GM21390 (cell line): ENCODE measurements around the gene ARHGAP45.

Experiments used
- ATAC-seq: cut with Tn5 transposase; IDR thresholded peaks from one replicate; pipeline ENCODE4 v1.9.1; 2021; ENCODE audit not compliant: unreplicated experiment

The ARHGAP45 gene

GRCh38 chr19:1039646-1040475, 27.1 kb upstream of the ARHGAP45 start, which contains the start of gene ABCA7:
TSS of gene ABCA7 (plus strand) at chr19:1040107. CDS start at chr19:1041362, 1,255 bp downstream.
- peak; percentile 61 for ATAC-seq

- ATAC-seq: peak; percentile 29
Observed at GRCh38 chr19:1040476-1041271, 26.3 kb upstream of the ARHGAP45 start.

DNA sequence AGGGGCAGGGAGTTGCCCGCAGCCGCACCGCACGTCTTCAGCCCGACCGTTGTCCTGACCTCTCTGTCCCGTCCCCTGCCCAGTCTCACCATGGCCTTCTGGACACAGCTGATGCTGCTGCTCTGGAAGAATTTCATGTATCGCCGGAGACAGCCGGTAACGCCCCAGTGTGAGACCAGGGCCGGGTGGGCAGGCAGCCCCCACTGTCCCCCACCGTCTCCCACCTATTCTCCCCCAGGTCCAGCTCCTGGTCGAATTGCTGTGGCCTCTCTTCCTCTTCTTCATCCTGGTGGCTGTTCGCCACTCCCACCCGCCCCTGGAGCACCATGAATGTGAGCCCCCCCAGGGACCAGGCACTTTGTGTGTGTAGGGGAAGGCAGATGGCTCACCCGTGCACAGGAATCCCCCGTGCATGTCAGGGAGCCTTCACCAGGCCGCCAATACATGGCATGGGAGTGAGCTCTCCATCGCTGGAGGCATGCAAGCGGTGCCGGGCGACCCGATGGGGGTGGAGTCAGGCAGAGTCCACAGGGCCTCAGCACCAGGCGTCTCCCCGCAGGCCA, 25.6 kb upstream of the ARHGAP45 start:
- ATAC-seq: no peak

DNA sequence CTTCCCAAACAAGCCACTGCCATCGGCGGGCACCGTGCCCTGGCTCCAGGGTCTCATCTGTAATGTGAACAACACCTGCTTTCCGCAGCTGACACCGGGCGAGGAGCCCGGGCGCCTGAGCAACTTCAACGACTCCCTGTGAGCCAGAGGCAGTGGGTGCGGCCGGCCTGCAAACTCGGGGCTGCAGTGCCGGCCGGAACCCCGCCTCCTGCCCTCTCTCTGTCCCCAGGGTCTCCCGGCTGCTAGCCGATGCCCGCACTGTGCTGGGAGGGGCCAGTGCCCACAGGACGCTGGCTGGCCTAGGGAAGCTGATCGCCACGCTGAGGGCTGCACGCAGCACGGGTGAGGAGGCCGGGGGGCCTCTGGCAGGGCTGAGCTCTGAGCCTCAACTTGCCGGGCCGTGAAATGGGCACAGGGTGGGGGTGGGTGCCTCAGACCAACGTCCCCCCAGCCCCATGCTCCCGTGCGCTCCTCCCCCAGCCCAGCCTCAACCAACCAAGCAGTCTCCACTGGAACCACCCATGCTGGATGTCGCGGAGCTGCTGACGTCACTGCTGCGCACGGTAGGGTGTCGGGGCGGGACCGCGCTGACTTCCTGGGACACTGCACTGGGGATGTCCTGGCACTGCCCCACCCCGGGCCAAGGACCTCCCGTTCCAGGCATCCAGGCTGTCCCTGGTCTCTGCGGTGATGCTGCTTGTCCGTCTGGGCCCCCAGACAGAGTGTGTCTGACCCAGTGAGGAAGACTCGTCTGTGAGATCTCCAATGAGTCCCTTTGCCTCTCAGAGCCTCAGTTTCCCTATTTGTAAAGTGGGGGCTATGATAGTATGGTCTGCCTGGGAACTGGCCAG, 24.9 kb upstream of the ARHGAP45 start:
- no peak for ATAC-seq

DNA sequence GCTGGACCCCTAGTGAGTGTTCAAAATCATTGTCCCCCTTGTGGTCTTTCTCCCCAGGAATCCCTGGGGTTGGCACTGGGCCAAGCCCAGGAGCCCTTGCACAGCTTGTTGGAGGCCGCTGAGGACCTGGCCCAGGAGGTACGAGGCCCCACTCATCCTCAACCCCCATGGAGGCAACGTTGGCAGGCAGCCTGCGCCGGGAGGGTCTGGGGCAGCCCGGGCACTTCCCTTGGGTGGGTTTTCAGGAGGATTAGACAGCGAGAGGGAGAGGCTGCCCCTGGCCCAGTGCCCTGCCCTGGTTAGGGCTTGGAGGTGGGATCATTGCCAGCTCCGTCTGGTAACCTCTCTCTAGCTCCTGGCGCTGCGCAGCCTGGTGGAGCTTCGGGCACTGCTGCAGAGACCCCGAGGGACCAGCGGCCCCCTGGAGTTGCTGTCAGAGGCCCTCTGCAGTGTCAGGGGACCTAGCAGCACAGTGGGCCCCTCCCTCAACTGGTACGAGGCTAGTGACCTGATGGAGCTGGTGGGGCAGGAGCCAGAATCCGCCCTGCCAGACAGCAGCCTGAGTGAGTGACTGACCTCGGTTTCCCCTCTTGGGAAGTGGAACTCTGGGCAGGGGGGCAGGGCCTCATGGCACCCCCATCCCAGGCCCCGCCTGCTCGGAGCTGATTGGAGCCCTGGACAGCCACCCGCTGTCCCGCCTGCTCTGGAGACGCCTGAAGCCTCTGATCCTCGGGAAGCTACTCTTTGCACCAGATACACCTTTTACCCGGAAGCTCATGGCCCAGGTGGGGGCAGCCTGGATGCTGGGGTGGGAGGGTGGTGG, 24.1 kb upstream of the ARHGAP45 start:
- ATAC-seq: no peak

DNA sequence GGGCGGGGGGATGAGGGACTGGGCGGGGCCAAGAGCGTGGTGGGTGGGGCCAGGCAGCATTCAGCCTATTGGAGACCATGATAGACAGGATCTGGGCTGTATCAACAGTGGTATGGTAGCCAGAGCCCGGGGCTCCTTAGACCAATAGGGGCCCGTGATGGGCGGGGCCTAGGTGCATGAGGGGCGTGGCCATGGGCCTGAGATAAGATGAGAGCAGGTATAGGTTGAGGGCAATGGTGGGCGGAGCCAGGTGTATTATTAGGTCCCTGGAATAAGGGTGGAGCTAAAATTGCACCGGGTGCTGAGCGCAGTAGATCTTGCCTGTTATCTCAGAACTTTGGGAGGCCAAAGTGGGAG, 21.7 kb upstream of the ARHGAP45 start:
- no peak for ATAC-seq

DNA sequence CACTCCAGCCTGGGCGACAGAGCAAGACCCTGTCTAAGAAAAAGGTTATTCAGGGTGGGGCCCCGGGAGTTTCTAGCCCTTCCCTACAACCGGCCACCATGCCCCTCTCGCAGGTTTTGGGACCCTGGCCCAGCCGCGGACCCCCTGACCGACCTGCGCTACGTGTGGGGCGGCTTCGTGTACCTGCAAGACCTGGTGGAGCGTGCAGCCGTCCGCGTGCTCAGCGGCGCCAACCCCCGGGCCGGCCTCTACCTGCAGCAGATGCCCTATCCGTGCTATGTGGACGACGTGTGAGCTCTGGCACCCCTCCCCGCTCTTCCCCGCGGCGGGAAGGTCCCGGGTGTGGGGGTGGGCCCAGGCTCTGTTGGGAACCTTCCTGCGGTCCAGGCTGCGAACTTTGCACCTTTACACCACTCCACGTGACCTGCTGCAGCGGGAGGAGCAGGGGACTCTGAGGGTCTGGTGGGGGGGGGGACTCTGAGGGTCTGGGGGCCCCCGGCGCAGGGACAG, 20.8 kb upstream of the ARHGAP45 start:
- no peak for ATAC-seq

- ATAC-seq: no peak
Observed at GRCh38 chr19:1046836-1047695, 19.9 kb upstream of the ARHGAP45 start.

- ATAC-seq: no peak
Observed at GRCh38 chr19:1047696-1048147, 19.2 kb upstream of the ARHGAP45 start.

- no peak for ATAC-seq
Observed at GRCh38 chr19:1049106-1049505, 17.9 kb upstream of the ARHGAP45 start.

- no peak for ATAC-seq
Observed at GRCh38 chr19:1049800-1050199, 17.2 kb upstream of the ARHGAP45 start.

DNA sequence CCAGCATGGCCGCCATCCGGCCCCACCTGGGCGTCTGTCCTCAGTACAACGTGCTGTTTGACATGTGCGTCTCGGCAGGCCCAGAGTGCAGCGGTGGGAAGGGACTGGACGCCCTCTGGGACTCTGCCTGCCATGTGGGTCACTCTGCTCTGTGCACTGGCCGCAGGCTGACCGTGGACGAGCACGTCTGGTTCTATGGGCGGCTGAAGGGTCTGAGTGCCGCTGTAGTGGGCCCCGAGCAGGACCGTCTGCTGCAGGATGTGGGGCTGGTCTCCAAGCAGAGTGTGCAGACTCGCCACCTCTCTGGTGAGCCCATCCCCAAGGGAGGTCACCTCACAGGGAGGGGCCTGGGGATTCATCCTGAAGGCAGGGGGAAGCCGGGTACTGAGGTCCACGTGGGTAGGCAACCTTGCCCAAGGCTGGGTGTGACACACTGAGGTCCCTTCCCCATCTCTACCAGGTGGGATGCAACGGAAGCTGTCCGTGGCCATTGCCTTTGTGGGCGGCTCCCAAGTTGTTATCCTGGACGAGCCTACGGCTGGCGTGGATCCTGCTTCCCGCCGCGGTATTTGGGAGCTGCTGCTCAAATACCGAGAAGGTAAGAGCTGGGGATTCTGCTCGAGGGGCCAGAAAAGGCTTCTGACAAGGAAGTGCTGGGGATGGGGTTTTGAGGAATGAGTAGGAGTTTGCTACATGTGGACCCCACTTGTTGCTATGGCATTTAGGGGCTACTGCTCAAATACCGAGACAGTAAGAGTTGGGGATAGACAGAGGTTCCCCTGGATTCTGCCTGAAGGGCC, 15.8 kb upstream of the ARHGAP45 start:
- no peak for ATAC-seq

- ATAC-seq: no peak
Observed at GRCh38 chr19:1051791-1052190, 15.2 kb upstream of the ARHGAP45 start.

- ATAC-seq: no peak
Observed at GRCh38 chr19:1052349-1052975, 14.5 kb upstream of the ARHGAP45 start.

DNA sequence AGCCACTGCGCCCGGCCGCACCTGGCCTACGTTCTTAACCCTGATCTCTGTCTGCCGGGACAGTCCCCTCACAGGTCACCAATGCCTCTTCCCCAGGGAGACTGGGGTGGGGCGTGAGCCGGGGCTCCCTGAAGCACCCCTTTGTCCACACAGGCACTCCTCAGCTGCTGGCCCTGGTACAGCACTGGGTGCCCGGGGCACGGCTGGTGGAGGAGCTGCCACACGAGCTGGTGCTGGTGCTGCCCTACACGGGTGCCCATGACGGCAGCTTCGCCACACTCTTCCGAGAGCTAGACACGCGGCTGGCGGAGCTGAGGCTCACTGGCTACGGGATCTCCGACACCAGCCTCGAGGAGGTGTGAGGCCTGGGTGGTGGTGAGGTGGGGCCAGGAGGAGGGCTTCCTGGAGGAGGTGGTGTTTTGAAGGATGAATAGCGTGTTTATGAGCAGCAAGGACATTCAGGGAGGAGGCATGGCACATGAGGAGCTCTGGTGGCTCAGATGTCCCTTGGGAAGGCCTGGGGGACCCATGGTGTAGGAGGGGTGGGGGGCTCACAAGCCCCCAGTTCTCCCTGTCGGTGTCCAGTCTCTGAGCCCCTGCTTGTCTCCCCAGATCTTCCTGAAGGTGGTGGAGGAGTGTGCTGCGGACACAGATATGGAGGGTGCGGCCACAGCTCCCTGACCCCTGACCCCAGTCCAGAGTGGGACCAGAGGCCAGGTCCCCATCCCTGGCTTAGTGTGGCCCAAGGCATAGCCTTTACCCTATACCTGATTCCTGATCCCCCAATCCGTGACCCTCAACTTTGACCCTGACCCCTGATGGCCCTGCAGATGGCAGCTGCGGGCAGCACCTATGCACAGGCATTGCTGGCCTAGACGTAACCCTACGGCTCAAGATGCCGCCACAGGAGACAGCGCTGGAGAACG, 13.5 kb upstream of the ARHGAP45 start:
- ATAC-seq: no peak
